GM12864 (cell line): ENCODE results near the gene TCF7L2.

Experiments used
- DNase-seq: peaks from one replicate; pipeline ENCODE4 v3.0.0-alpha.2; 2011; ENCODE audit warnings: low read depth
- H3K4me3 ChIP-seq: 2 replicates; pipeline ENCODE4 v1.5.1; 2011; ENCODE audit warnings: mild to moderate bottlenecking, low read depth, low read length, control low read depth
- TF ChIP-seq, protein P1 (sequence below): IDR thresholded peaks from 2 replicates; pipeline ENCODE4 v1.5.1; 2011; ENCODE audit warnings: low read depth, mild to moderate bottlenecking, moderate library complexity, low read length, control low read depth, inconsistent platforms; ENCODE audit errors: missing control alignments

TCF7L2 gene

DNA sequence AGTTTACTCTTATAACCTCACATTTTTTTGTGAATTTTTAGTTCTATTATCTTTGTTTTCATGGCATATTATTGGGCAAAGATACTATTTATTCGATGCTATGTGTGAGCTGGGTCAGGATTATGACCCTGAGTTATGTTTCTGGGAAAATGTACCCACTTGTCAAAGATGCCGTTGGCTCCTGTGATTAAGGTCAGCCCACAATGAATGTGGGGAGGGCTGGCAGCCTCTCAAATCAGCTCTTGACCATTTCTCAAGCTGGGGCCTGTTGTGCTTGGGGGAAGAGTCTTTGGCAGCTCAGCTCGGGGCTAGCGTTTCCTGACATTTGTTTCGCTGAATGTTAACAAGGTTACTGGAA is 97.5 kb downstream of the TCF7L2 start:
- TF ChIP-seq, protein P1, sequence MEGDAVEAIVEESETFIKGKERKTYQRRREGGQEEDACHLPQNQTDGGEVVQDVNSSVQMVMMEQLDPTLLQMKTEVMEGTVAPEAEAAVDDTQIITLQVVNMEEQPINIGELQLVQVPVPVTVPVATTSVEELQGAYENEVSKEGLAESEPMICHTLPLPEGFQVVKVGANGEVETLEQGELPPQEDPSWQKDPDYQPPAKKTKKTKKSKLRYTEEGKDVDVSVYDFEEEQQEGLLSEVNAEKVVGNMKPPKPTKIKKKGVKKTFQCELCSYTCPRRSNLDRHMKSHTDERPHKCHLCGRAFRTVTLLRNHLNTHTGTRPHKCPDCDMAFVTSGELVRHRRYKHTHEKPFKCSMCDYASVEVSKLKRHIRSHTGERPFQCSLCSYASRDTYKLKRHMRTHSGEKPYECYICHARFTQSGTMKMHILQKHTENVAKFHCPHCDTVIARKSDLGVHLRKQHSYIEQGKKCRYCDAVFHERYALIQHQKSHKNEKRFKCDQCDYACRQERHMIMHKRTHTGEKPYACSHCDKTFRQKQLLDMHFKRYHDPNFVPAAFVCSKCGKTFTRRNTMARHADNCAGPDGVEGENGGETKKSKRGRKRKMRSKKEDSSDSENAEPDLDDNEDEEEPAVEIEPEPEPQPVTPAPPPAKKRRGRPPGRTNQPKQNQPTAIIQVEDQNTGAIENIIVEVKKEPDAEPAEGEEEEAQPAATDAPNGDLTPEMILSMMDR, result no peak
- no peak overlapping the region for H3K4me3 ChIP-seq
- no peak for DNase-seq

DNA sequence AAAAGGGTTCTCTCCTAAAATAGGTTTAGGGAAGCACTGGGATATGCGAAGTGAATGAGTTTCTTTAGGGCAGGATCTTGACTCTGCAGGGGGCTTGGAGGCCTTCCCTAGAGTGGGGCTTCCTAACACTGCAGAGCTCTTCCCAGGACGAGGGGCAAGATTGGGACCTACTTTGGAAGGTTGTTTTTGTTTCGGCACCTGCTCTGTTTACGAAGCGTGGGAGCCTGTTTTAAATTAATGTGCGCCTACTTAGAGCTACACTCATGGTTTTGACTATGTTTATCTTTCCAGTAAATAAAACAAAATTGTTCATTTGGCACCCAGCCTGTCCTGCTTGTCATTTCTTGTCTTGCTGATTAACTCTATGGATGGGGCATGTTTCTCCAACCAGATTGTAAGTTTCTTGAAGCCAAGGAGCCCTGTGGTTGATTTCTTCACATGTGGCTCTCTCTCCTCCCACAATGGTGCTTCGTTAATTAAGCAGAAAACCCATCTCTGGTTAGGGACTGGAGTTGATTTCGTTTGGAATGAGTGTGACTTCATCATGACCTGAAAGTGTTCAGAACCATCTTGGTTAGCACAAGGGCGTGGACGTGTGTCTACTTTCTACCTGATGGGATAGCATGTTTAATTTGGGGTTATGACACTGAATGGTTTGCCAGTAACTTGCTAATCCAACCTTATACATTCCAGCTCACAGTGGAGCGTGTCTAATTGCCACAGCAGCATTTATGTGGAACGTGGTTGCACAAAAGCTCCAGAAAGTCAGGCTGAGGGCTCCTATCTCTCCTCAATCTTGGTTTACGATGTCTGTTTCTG is 98.1 kb downstream of the TCF7L2 start:
- H3K4me3 ChIP-seq, result no peak overlapping the region
- DNase-seq, result no peak
- TF ChIP-seq, protein P1, result no peak

DNA sequence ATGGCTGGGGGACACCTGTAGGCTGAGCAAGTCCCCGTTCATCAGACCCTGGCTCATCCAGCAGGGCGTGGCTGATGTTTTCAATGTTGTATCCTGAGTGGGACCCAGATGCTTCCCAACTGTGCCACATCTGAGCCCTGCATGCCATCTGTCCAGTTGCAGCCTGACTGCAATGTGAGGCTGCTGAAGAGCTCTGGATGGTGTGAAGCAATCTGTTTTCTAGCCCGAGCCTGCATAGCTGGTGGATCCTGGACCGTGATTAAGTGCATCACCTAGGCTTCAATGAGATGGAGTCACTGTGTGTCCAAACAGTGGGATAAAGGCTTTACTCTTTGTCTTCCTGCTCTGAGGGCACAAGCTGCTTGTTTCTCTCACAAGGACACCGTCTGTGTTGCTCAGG is 99.8 kb downstream of the TCF7L2 start:
- no peak overlapping the region for H3K4me3 ChIP-seq
- no peak for DNase-seq
- TF ChIP-seq, protein P1, result no peak

DNA sequence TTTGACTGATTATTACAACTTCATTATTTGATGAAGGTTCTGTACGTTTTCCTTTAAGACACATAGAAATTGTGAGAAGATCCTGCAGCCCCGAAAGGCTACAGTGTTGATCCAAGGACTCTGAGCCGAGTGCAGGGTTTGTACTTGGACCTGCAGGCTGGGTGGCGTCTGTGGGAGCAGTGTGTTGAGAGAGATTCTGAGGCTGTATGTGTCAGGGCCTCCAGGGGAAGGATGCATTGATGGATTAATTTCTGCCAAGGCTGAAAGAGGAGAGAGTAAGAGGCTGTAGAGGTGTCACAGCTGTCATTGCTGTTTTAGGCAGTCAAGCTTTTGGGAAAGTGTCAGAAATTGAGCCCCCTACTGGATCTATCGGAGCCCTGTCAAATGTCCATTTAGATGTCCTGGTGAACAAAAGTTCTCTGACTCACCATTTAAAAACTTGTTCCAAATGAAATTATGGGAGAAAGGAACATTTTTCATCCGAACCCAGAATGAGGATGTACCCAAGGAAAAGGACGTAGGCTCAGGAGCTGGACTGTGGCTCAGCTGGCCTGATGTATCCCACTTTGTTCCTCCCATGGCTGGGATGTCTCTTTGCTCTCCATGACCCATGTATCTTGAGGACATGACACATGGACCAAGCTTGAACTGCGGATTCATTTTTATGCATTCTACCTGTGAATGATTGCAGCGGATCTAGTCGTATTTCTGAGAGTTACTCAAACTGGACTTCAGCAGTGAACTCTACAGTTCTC is 102.2 kb downstream of the TCF7L2 start:
- no peak for DNase-seq
- TF ChIP-seq, protein P1, result peak; percentile 18
- no peak overlapping the region for H3K4me3 ChIP-seq

DNA sequence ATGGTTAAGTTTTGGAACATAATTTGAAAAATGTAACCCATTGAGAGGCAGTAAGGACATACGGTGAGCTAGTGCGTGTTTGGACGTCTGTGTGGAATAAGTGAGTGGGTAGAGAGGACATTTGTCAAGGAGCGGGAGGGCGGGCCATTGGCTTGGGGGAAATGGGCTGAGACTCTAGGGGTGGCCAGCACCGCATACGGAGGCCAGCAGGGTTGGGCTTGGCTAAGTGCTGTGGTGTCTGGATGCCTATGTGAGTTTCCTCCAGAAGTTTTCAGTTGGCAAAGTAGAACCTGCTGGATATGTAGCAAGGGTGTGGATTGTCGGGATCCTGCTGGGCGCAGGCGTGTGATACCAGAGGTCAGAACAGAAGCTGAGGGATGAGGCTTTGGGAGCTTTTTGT is 103.0 kb downstream of the TCF7L2 start:
- no peak for DNase-seq
- TF ChIP-seq, protein P1, result no peak
- no peak overlapping the region for H3K4me3 ChIP-seq

DNA sequence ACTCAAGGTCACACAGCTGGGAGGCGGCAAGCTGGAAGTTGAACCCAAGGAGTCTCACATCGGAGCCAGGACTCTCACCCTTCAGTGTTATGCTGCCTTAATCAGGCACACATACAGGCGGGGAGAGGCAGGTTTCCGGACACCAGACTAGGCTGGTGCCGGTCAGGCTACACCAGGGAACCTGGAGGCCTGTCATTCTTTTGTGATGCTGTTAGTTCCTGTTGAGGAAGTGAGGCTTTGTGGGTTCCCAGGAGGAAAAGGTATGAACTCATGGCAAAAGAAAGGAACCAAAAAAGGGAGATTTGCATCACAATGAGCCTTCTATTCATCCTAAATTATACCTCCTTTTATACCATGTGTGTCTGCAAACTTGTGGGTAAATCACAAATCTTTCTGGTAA is 103.8 kb downstream of the TCF7L2 start:
- no peak overlapping the region for H3K4me3 ChIP-seq
- TF ChIP-seq, protein P1, result no peak
- no peak for DNase-seq

DNA sequence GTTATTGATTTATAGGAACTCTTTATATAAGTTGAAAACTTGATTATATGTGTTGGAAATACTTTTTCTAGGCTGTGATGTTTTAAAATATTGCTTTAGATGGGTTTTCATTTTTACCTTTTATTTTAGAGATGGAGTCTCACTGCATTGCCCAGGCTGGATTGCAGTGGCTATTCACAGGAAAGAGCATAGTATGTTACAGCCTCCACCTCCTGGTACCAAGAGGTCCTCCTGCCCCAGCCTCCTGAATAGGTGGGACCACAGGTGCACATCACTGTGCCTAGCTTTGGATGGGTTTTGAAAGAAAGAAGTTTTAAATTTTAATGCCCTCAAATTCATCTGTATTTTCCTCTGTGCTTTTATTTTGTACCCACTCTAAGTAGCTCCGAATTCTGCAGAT is 105.4 kb downstream of the TCF7L2 start:
- H3K4me3 ChIP-seq, result no peak overlapping the region
- DNase-seq, result no peak
- TF ChIP-seq, protein P1, result no peak
